BLaER1 (cell line): Measurements from ENCODE around the gene CLDN20.
"Not testable (repeated sequence)": the region's sequence is repeated elsewhere in the genome, so short reads cannot be mapped to it uniquely, and the experiment has no call there.

Source experiments
- H3K27ac ChIP-seq: shearing (Covaris generic); formaldehyde crosslinking; 2 replicates; pipeline ENCODE4 v1.8.1; 2022
- H3K27me3 ChIP-seq: shearing (Covaris generic); formaldehyde crosslinking; 2 replicates; pipeline ENCODE4 v1.8.1; 2022
- H3K36me3 ChIP-seq: shearing (Covaris generic); formaldehyde crosslinking; 2 replicates; pipeline ENCODE4 v1.8.1; 2022
- H3K4me1 ChIP-seq: shearing (Covaris generic); formaldehyde crosslinking; 2 replicates; pipeline ENCODE4 v1.8.1; 2022
- H3K4me2 ChIP-seq: shearing (Covaris generic); formaldehyde crosslinking; 2 replicates; pipeline ENCODE4 v1.8.1; 2022
- H3K4me3 ChIP-seq: shearing (Covaris generic); formaldehyde crosslinking; 2 replicates; pipeline ENCODE4 v1.8.1; 2022
- H3K9ac ChIP-seq: shearing (Covaris generic); formaldehyde crosslinking; 2 replicates; pipeline ENCODE4 v1.8.1; 2022
- H3K9me3 ChIP-seq: shearing (Covaris generic); formaldehyde crosslinking; 2 replicates; pipeline ENCODE4 v1.8.1; 2022
- H4K20me1 ChIP-seq: shearing (Covaris generic); formaldehyde crosslinking; 2 replicates; pipeline ENCODE4 v1.8.1; 2022
- Cebpa-rat ChIP-seq: shearing (Covaris generic); IDR thresholded peaks from 2 replicates; pipeline ENCODE4 v1.8.1; 2022

The CLDN20 gene

GRCh38 chr6:155303361-155303870, 39.6 kb downstream of the CLDN20 start:
- H3K4me3 ChIP-seq: no peak overlapping the region
- TF ChIP-seq Cebpa-rat: no peak
- H3K9ac ChIP-seq: no peak overlapping the region
- H4K20me1 ChIP-seq: no peaks in the 10 kb centered on the region
- H3K27ac ChIP-seq: no peak overlapping the region
- H3K27me3 ChIP-seq: no peaks in the 10 kb centered on the region
- no peaks in the 10 kb centered on the region for H3K4me1 ChIP-seq
- no peaks in the 10 kb centered on the region for H3K9me3 ChIP-seq
- H3K36me3 ChIP-seq: peaks cover 60% of the 10 kb centered on the region
- H3K4me2 ChIP-seq: no peak overlapping the region

DNA sequence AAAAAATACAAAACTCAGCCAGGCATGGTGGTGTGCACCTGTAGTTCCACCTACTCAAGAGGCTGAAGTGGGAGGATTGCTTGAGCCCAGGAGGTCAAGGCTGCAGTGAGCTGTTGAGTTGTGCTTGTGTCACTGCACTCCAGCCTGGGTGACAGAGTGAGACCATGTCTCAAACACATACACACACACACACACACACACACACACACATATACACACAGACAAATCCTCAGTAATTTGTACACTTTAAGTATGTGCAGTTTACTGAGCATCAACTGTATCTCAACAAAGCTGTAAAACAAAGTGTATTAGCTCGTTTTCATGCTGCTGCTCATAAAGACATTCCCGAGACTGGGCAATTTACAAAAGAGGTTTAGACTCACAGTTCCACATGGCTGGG, 43.1 kb downstream of the CLDN20 start:
- no peak for TF ChIP-seq Cebpa-rat
- Histone ChIP-seq H4K20me1 (no peaks in the 10 kb centered on the region), H3K4me3 (no peak overlapping the region), H3K27ac (no peak overlapping the region), H3K27me3 (no peaks in the 10 kb centered on the region), H3K4me2 (no peak overlapping the region), H3K9me3 (no peaks in the 10 kb centered on the region), H3K36me3 (peaks cover 72% of the 10 kb centered on the region), H3K4me1 (no peaks in the 10 kb centered on the region), H3K9ac (no peak overlapping the region)

DNA sequence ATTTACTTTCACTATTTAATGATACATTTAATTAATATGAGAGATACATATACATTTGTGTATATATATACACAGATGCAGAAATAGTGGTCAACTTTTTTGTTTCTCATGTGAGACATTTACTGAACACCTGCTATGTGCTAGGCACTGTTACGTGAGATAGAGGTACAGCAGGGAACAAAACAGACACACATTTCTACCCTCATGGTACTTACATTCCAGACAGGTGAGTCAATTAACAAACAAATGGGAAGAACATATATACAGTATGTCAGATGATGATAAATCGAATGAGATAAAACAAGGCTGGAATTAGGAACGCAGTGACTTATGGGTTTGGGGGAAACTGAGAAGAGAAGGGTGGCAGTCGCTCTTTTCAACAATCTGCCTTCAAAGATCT, 45.3 kb downstream of the CLDN20 start:
- TF ChIP-seq Cebpa-rat: no peak

DNA sequence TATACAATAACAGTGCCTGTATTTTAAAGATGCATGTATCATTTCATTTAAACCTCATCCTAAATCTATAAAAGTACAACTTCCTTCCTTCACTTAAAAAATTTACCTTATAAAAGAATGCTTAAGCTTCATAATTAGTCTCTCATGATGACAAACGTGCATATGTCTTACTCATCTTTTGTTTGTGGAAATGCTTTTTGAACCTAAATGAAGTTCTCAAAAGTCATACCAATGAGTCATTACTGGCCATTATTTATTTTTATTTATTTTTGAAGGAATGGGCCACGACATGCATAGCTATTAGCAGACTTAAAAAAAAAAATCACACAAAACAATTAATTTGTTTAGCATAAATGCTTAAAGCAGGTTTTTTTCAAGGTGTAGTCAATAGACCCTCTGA, 46.8 kb downstream of the CLDN20 start:
- Histone ChIP-seq H3K9me3 (no peaks in the 10 kb centered on the region), H4K20me1 (no peaks in the 10 kb centered on the region), H3K4me2 (no peak overlapping the region), H3K27me3 (no peaks in the 10 kb centered on the region), H3K4me1 (peaks cover 16% of the 10 kb centered on the region), H3K36me3 (peaks cover 53% of the 10 kb centered on the region), H3K27ac (no peak overlapping the region), H3K4me3 (no peak overlapping the region), H3K9ac (no peak overlapping the region)
- no peak for TF ChIP-seq Cebpa-rat

More for the DNA sequence above, 45.3 kb downstream of the CLDN20 start:
- H3K4me1 ChIP-seq: peaks cover 10% of the 10 kb centered on the region
- H3K4me3 ChIP-seq: no peak overlapping the region
- no peak overlapping the region for H3K9ac ChIP-seq
- H3K36me3 ChIP-seq: peaks cover 59% of the 10 kb centered on the region
- H3K9me3 ChIP-seq: no peaks in the 10 kb centered on the region
- H3K27ac ChIP-seq: no peak overlapping the region
- no peak overlapping the region for H3K4me2 ChIP-seq
- no peaks in the 10 kb centered on the region for H3K27me3 ChIP-seq
- no peaks in the 10 kb centered on the region for H4K20me1 ChIP-seq

DNA sequence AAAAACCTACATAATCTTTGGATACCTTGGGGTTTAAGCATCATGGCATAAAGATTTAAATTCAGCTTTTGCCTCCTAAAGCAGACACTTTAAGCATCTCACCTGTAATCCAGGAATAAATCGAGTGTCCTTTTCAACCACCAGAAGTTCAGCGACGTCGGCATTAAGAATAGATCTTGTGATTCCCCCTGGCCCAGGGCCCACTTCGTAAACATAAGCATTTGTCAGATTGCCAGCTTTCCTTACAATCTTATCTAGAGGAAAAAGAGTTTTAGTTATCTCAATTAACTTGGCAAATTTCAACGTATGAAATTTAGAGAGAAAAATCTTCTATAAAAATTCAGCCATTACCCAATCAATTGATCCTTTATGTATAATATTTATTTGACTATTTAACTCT, 47.3 kb downstream of the CLDN20 start:
- Histone ChIP-seq H3K4me1 (peaks cover 19% of the 10 kb centered on the region), H3K27ac (no peak overlapping the region), H3K27me3 (no peaks in the 10 kb centered on the region), H3K9ac (no peak overlapping the region), H3K9me3 (no peaks in the 10 kb centered on the region), H3K36me3 (peaks cover 51% of the 10 kb centered on the region), H3K4me2 (no peak overlapping the region), H3K4me3 (no peak overlapping the region), H4K20me1 (no peaks in the 10 kb centered on the region)
- TF ChIP-seq Cebpa-rat: no peak

DNA sequence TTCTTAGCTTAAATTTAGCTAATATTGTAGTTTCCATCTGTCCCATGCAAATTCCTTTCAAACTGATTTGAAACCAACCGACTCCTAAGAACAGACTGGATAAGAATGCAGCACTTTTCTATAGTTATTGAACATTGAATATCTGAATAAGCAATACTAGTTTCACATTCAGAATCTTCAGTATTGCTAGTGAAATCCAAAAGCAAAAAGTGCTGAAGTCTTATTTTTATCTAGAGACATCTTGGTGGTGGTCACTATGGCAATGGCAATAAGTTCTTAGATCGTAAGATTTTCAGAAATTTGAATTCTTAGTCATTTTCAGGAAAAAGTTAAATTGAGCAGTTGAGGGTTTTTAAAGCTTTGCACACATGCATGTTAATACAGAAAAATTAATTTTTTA, 47.8 kb downstream of the CLDN20 start:
- H3K27ac ChIP-seq: no peak overlapping the region
- no peak overlapping the region for H3K9ac ChIP-seq
- peaks cover 48% of the 10 kb centered on the region for H3K36me3 ChIP-seq
- no peak for TF ChIP-seq Cebpa-rat
- H3K4me1 ChIP-seq: peaks cover 19% of the 10 kb centered on the region
- H3K4me3 ChIP-seq: no peak overlapping the region
- no peaks in the 10 kb centered on the region for H3K9me3 ChIP-seq
- no peaks in the 10 kb centered on the region for H3K27me3 ChIP-seq
- H3K4me2 ChIP-seq: no peak overlapping the region
- no peaks in the 10 kb centered on the region for H4K20me1 ChIP-seq

- not testable (repeated sequence) for H4K20me1 ChIP-seq, H3K9ac ChIP-seq, H3K27ac ChIP-seq, H3K9me3 ChIP-seq, H3K27me3 ChIP-seq
- Histone ChIP-seq H3K4me1 (peaks cover 19% of the 10 kb centered on the region), H3K36me3 (peaks cover 35% of the 10 kb centered on the region), H3K4me2 (peak overlapping the region; percentile 67), H3K4me3 (peak overlapping the region; percentile 93; the same call in 1 of the 2 replicates)
Observed at GRCh38 chr6:155312950-155313349, 49.1 kb downstream of the CLDN20 start.

- Histone ChIP-seq H3K9me3 (no peaks in the 10 kb centered on the region), H3K9ac (peak overlapping the region; percentile 90), H3K36me3 (peaks cover 29% of the 10 kb centered on the region), H4K20me1 (no peaks in the 10 kb centered on the region), H3K27ac (peak overlapping the region; percentile 87), H3K4me3 (peak overlapping the region; percentile 93), H3K27me3 (no peaks in the 10 kb centered on the region), H3K4me1 (peaks cover 19% of the 10 kb centered on the region), H3K4me2 (peak overlapping the region; percentile 67)
- TF ChIP-seq Cebpa-rat: no peak
Observed at GRCh38 chr6:155313602-155314091, 49.8 kb downstream of the CLDN20 start.

DNA sequence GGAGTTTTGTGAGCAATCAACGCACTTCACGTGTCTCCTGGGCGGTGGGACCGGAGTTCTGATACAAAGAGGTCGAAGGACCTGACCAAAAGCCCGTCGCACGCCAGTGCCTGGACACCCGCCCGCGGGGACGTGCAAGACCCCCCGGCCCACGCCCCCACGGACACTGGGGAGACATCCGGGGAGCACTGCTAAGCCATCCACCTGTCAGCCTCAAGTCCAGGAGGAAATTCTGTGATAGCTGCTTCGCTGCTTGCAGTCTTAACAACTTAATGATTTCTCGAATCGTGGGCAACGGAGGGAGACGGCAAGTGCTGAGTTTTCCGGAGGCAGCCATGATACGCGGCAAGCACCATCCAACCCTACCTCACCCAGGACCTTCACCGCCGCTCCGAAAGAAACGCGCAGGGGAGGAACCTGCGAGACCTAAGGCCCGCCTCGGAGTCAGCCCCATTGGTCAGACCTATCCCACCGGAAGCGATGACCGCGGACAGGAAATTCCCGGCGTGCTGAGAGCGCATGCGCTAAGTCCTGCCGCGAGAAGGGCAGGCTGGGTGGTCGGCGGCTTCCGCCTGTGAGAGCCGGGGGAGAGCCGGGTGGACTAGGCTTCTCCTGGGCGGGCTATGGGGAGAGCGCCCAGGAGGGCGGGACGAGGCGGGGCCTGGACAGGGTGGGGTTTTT, 50.4 kb downstream of the CLDN20 start, which contains the start of gene TFB1M:
TSS of gene TFB1M (minus strand) at position 393 of the 681 bp plus-strand sequence. CDS start at position 337, 56 bp downstream.
- H3K27ac ChIP-seq: peak within 1 kb of the TSS; percentile 87
- TF ChIP-seq Cebpa-rat: no peak
- no peaks in the 10 kb centered on the region for H3K9me3 ChIP-seq
- H3K27me3 ChIP-seq: no peaks in the 10 kb centered on the region
- peaks cover 27% of the 10 kb centered on the region for H3K36me3 ChIP-seq
- H3K4me2 ChIP-seq: peak within 1 kb of the TSS; percentile 67
- H3K9ac ChIP-seq: peak within 1 kb of the TSS; percentile 90
- no peaks in the 10 kb centered on the region for H4K20me1 ChIP-seq
- peak within 1 kb of the TSS; percentile 93 for H3K4me3 ChIP-seq
- peaks cover 19% of the 10 kb centered on the region for H3K4me1 ChIP-seq

- no peaks in the 10 kb centered on the region for H4K20me1 ChIP-seq
- H3K36me3 ChIP-seq: peaks cover 23% of the 10 kb centered on the region
- no peak for TF ChIP-seq Cebpa-rat
- H3K27me3 ChIP-seq: no peaks in the 10 kb centered on the region
- H3K9ac ChIP-seq: peak overlapping the region; percentile 46; the same call in 1 of the 2 replicates
- H3K27ac ChIP-seq: peak overlapping the region; percentile 47; the same call in 1 of the 2 replicates
- peak overlapping the region; percentile 93 for H3K4me3 ChIP-seq
- peaks cover 19% of the 10 kb centered on the region for H3K4me1 ChIP-seq
- peak overlapping the region; percentile 50 for H3K4me2 ChIP-seq
- H3K9me3 ChIP-seq: no peaks in the 10 kb centered on the region
Observed at GRCh38 chr6:155314773-155315515, 51.1 kb downstream of the CLDN20 start.
